DMS114 treated with DMSO at 0.1 percent for 48 hours (cell line): Measurements from ENCODE around the gene UGDH.
A peak's percentile ranks its signal among the peaks of the same experiment; 100 is the strongest.
"Not testable (repeated sequence)": the region's sequence is repeated elsewhere in the genome, so short reads cannot be mapped to it uniquely, and the experiment has no call there.

Source experiments
- DNase-seq: peaks from one replicate; lab custom pipeline; 2025; ENCODE audit not compliant: unreplicated experiment; lab: John Stamatoyannopoulos, UW

UGDH gene

DNA sequence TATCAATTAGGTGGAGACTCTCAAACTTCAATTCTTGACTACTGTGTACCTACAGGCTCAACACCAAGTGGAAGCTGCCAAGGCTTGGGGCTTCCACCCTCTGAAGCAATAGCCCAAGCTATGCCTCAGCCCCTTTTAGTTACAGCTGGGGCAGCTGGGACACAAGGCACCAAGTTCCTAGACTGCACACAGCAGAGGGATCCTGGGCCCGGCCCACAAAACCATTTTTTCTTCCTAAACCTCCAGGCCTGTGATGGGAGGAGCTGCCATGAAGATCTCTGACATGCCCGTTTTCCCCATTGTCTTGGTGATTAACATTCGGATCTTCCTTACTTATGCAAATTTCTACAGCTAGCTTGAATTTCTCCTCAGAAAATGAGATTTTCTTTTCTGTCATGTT is 3.4 kb upstream of the UGDH start:
- DNase-seq, result no peak

DNA sequence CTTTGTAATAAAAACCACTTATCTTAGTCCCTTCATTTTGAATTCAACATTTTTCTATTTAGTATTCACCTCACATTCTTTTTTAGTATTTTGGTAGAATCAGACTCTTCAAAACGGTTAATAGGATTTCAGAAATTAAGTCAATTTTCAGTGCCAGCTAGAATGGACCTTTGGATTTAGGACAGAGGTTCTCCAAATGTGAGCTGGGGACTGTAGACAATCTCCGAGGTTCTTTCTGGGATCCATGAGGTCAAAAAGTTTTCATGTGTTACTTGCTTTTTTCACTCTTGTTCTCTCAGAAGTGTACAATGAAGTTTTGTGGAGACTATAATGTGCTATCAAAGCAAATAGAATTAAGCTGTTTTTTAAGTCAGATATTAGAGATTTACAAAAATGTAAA is 2.3 kb upstream of the UGDH start:
- no peak for DNase-seq

DNA sequence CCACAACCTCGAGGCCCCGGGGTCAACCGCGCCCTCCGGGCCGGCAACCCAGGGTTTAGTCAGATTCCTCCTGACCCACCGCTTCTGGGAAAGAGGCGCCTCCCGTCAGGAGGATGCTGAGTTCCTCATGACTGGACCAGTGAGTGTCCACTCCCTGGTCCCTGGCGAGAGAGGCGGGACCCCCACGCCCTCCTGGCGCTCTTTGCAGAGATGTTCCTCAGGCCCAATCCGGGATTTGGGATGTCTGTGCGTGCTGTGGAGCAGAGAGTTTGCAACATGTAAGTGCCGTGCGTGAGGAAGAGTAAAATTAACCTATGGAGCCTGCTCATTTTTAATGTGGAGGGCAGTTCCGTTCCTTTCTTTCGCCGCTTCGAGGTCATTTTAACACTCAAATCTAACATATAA is 824 bp upstream of the UGDH start:
- peak; percentile 55 for DNase-seq

GRCh38 chr4:39526765-39527295 is 409 bp downstream of the UGDH start:
- DNase-seq, result no peak

DNA sequence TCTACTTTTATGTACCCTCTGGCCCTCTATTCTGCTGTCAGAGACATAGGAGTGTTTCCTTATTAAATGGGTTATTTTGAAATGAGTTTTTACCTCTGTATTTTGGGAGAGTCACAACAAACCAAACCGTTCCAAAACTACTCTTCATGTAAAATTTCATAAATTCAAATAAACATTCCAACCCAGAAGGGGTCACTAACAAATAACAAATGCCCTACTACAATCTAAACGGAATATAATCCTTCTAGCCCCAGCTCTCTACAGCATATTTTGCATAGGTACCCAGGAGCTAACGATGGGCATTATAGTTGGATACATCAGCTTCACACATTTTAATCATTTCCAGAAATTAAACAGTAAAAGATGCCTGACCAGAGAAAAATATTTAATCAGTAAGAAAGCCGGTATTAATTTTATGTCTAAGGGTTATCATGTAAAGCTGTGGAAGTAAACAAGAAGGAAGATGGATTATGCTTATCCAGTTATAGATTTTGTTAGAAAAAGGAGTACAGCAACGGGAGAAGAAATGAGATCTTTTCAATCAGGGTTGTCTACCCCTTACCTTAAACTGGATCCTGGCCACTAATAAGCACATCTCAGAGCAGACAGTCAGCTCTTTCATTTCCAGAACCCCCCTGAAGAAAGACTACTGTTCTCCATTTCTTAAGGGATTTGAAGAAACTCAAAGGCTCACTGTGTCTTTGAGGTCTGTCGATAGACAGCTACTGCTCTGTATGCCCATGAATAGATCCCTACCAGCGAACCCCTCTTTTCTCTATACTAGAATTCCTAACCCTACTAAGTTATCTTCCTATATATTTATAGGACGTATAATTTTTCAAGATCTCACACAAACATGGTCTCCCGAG is 1.2 kb downstream of the UGDH start:
- DNase-seq, result no peak

DNA sequence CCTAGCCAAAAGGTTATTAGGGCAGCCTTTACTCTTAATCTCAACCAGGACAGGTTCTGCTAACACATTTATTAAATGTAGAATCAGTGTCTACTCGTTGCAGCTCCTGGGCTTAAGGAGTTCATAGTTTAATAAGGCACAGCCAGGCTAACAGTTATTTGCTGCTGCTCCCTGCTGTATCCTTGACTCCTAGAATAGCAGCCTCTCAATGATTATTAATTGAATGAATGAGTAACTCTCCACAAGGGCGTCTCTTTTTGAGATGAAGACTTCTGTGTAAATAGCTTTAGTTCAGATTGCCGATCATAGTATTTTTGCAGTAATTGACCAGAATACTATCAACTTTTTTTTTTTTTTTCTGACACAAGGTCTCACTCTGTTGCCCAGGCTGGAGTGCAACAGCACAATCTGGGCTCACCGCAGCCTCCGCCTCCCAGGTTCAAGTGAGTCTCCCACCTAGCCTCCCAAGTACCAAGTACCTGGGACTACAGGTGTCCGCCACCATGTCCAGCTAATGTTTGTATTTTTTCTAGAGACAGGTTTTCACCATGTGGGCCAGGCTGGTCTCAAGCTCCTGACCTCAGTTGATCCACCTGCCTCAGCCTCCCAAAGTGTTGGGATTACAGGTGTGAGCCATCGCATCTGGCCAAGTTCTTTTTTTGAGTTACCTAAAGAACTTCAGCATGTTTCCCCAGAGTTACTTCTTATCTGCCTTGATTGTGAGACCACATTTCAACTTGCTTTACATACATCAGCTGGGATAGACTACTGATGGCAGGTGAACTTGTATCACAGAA is 2.9 kb downstream of the UGDH start:
- DNase-seq, result no peak

GRCh38 chr4:39522068-39522467 is 5.2 kb downstream of the UGDH start:
- no peak for DNase-seq

DNA sequence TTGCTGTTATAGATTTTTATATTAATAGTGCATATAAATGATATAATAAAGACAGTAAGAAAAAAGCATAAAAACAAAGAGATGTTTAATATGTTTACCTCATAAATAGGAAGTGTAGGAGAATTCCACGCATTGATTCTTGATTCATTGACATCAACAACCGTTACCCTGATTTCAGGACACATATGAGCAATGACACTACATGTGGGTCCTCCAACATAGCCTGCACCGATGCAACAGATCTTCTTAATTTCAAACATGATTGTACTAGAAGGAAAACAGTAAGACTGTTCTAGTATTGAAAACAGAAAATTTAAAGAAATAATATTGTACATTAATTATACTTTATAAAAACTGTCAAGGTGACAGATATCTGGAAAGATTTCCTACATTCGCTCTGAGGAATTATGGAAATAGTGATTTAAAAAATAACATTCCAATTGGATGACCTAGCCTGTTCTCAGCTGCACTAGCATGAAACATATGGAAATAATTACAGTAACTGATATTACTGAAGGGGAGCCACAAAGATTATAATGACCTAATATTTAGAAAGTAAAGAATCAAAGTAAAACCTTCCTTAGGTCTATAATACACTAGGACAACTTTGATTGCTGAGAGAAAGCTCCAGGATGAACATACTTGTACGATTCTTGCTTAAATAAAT is 5.9 kb downstream of the UGDH start:
- no peak for DNase-seq

DNA sequence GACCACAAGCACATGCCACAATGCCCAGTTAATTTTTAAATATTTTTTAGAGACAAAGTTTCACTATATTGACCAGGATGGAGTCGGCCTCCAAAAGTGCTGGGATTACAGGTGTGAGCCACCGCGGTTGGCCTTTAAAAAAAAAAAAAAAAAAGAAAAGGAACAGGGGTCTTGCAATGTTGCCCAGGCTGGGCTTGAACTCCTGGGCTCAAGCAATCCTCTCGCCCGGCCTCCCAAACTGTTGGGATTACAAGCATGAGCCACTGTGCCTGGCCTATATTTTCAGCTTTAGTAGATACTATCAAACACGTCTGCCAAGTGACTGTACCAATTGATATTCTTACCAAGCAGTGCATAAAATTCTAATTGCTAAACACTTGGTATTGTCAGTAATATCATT is 8.8 kb downstream of the UGDH start:
- no peak for DNase-seq

DNA sequence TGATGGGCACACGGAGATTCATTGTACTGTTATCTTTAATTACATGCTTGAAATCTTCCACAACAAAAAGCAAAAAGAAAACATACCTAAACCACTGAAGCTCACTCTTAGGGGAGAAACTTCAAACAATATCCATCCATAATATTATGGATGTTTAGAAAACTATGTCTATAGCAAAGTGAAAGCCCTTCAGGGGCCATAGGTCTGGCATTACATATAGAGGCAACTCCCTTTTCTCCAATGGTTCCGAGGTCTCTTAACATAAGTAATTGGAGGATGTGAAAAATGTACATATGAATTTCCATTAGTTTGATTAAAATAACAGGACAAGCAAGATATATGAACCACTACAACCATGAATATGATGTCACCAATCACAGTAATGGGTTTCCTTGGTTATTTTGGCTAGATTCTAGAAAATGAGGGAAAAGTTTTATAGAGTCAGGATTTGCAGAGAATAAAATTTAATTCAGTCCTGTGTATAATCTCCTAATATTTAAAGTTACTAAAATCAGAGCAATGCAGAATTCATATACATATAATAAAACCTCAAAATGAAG is 10.8 kb downstream of the UGDH start:
- no peak for DNase-seq

- not testable (repeated sequence) for DNase-seq
Observed at GRCh38 chr4:39515669-39516401, 11.4 kb downstream of the UGDH start.

- no peak for DNase-seq
Observed at GRCh38 chr4:39514888-39515401, 12.3 kb downstream of the UGDH start.

DNA sequence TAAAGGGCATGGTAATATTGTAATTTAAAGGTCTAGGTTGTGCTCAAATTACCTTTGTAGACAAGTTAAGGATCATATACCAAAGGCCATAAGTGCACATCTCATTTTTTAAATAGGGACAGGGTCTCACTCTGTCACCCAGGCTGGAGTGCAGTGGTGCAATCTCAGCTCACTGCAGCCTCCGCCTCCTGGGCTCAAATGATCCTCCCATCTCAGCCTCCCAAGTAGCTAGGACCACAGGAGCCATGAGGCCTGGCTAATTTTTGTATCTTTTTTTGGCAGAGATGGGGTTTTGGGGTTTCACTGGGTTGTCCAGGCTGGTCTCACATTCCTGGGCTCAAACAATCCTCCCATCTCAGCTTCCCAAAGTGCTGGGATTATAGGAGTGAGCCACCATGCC is 13.0 kb downstream of the UGDH start:
- DNase-seq, result not testable (repeated sequence)

DNA sequence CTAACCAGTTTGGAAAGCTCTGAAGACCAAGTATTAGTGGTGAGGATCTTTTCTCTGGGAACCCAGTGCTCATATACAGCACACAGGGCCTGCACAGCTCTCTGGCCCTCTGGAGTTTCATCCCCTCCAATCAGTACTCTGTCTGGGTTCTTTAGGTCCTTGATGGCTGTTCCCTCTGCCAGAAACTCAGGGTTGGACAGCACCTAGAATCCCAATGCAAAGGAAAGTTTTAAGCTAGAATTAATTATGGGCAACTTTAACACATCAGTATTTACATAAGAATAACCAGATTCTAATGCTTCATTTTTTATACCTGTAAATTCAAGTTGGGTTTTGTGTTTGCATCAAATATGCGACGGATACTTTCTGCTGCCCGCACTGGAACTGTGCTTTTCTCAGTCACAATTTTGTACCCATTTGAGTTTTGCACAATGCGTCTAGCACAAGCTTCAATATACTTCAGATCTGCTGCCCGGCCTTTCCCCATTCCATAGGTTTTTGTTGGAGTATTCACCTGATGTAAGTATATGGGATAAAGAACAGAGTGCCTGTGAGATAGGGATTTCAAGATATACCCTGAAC is 16.8 kb downstream of the UGDH start:
- no peak for DNase-seq

DNA sequence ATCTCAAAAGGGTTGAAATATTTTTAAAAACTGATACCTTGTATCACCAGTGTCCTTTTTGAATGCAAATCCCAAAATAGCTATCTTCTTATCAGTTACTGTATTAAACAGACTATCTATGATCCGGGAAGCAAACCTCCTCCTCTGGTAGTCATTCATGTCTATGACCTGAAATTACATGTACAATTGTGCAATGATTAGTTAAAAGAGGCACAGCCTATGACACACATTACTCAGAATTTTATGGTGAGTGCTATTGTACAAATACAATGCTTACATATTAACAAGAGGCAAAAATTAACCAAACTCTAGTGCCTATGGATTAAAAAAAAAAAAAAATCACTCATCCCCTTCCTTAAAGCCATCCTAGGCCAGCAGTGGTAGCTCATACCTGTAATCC is 21.7 kb downstream of the UGDH start:
- DNase-seq, result no peak

DNA sequence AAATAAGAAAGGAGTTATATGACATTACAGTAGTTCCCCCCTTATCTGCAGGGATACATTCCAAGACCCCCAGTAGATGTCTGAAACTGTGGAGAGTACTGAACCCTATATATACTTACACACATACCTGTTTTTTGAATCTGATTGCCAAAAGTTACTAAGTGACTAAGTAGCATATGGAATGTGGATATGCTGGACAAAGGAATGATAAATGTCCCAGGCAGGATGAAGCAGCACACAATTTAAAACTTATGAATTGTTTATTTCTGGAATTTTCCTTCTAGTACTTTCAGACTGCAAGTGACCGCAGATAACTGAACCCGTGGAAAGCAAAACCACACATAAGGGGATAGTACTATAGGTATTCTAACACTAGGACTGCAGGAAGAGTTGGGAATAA is 22.7 kb downstream of the UGDH start:
- no peak for DNase-seq

DNA sequence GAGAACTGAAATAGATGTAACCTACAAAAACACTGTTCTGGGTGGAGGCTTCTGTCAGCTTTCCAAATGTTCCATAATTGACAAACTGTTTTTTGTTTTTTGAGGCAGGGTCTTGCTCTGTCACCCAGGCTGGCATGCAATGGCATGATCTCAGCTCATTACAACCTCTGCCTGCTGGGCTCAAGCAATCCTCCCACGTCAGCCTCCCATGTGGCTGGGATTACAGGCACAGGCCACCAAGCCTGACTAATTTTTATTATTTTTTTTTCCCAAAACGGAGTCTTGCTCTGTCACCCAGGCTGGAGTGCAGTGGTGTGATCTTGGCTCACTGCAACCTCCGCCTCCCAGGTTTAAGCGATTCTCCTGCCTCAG is 24.6 kb downstream of the UGDH start:
- DNase-seq, result not testable (repeated sequence)

GRCh38 chr4:39502019-39502663 is 25.1 kb downstream of the UGDH start:
- DNase-seq, result no peak

DNA sequence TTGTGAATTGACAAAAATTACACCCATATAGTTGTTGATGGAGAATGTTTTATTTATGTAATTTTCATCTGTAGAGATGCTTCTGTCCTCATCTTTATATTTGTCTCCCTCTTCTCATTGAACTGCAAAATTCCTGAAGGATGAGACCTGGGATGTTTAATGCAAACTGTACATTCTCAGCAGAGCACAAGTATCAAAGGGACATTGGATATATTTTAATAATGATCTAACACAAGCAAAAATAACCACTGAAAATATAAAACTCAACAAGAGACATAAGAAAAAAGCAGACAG is 28.6 kb downstream of the UGDH start:
- DNase-seq, result no peak
